Measurements from ENCODE around the gene TACR1.

The TACR1 gene

DNA sequence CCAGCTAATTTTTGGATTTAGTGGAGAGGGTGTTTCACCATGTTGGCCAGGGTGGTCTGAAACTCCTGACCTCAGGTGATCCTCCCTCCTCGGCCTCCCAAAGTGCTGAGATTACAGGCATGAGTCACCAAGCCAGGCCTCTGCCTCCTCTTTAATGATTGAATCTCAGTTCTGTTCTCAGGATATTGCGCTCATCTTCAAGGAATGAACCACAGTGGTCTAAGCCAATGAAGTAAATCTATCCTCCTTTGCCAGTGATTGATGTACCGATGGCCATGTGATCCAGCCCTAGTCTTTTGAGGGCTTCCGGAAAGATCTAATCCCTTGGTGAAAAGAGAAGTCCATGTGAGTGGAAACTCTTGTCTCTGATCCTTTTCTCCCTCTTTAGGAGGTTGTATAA, 192.3 kb downstream of the TACR1 start:
- DNase-seq: no peak

GRCh38 chr2:75006041-75006440, 193.3 kb downstream of the TACR1 start:
- DNase-seq: no peak

DNA sequence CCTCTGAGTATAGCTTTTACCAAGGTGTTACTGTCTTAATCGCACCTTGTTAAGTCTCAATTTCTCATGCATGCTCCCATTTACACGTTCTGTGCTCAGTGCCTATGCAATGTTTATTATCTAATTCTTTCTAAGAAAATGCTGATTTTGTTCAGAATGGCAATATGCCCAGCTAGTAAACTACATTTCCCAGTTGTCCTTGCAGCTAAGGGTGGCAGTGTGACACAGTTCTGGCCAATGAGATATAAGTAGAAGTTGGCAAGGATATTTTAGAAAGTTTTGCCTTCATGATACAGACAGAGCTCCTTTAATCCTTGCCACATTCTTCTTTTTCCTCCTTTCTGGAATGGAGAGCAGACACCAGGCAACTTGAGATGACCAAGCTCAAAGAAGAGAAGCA, 195.5 kb downstream of the TACR1 start:
- DNase-seq: no peak

- no peak for DNase-seq
These were observed 196.0 kb downstream of the TACR1 start for GRCh38 chr2:75003276-75003675.

- no peak for DNase-seq
These were observed 197.3 kb downstream of the TACR1 start for GRCh38 chr2:75002007-75002406.

GRCh38 chr2:74999468-74999867, 199.9 kb downstream of the TACR1 start:
- no peak for DNase-seq
